Measurements from ENCODE around the gene MED15. TPM values are rescaled to one million over a fixed set of nuclear protein-coding genes. Genes with fewer than 3 reads are reported as not detected.

Gene MED15
- total RNA-seq, 2 donors from 2014 or later: 61.4 to 62.7 TPM

DNA sequence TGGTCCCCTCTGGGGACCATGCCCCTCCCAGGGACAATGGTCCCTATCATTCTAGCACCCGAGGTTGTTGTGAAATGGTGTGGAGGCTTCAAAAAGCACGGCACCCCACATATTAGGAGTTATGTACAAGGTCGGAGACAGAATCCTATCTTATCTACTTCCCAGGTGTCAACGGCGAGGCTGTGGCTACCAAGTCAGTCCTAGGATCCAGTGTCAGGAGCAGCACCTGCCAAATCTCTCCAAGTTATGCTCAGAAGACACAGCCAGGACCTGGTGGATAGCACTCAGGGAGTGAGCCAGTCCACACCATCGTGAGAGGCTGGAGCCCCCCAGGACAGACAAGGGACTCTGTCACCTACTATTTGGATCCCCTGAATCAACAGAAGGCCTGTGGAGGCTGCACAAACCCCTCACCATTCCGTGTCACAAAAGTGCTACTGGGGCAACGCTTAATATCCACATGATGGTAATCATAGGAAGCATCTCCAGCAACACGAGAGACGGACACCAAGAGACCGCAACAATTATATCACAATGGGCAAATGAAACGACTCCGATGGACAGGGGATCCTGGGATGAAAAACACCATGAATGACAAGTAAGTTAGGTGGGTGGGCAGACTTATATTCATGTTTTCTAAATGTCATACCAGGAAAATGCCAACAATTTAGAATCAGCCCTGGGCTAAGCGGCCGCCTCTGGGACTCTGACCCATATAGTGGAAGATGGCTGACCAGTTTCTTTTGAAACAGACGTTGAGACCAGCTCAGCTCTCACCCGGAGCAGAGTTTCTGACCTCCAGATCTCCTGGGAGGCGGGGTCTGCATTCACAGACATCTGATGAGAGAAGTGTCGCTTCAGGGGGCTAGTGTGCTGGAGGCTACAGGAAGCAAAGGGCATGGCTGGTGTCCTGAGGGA, 108.4 kb downstream of the MED15 start:
- Histone ChIP-seq H3K27ac (ENCODE audit: low read depth, low read length) (no peak overlapping the region), H3K27me3 (ENCODE audit: control insufficient read depth, insufficient read depth, low read length, poor library complexity, severe bottlenecking) (no peaks in the 10 kb centered on the region), H3K9me3 (ENCODE audit: control insufficient read depth, low read length) (no peaks in the 10 kb centered on the region), H3K4me1 (ENCODE audit: control insufficient read depth, insufficient read depth, low read length) (peaks cover 7% of the 10 kb centered on the region), H3K36me3 (ENCODE audit: control insufficient read depth, insufficient read depth, low read length) (no peaks in the 10 kb centered on the region), H3K4me3 (ENCODE audit: low read length) (no peak overlapping the region), H3K9ac (ENCODE audit: extremely low read depth, low read length, poor library complexity, severe bottlenecking) (no peak overlapping the region)
- 86 to 87% methylated on average over 15 to 19 of the region's 19 CpGs for WGBS, 2 experiments (ENCODE audit: insufficient coverage in 1 of 2, insufficient read length in 1 of 2)
- Mint-ChIP-seq H3K9me3 (no peaks in the 10 kb centered on the region), H3K36me3 (ENCODE audit: low read depth) (no peaks in the 10 kb centered on the region), H3K4me1 (peaks cover 5% of the 10 kb centered on the region), H3K27me3 (ENCODE audit: insufficient read depth) (no peaks in the 10 kb centered on the region), H3K4me3 (no peak overlapping the region), H3K27ac (no peak overlapping the region)
- no peak for DNase-seq
- TF ChIP-seq, protein P1, sequence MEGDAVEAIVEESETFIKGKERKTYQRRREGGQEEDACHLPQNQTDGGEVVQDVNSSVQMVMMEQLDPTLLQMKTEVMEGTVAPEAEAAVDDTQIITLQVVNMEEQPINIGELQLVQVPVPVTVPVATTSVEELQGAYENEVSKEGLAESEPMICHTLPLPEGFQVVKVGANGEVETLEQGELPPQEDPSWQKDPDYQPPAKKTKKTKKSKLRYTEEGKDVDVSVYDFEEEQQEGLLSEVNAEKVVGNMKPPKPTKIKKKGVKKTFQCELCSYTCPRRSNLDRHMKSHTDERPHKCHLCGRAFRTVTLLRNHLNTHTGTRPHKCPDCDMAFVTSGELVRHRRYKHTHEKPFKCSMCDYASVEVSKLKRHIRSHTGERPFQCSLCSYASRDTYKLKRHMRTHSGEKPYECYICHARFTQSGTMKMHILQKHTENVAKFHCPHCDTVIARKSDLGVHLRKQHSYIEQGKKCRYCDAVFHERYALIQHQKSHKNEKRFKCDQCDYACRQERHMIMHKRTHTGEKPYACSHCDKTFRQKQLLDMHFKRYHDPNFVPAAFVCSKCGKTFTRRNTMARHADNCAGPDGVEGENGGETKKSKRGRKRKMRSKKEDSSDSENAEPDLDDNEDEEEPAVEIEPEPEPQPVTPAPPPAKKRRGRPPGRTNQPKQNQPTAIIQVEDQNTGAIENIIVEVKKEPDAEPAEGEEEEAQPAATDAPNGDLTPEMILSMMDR (conservative IDR thresholded peaks at IDR 0.05): no peak

DNA sequence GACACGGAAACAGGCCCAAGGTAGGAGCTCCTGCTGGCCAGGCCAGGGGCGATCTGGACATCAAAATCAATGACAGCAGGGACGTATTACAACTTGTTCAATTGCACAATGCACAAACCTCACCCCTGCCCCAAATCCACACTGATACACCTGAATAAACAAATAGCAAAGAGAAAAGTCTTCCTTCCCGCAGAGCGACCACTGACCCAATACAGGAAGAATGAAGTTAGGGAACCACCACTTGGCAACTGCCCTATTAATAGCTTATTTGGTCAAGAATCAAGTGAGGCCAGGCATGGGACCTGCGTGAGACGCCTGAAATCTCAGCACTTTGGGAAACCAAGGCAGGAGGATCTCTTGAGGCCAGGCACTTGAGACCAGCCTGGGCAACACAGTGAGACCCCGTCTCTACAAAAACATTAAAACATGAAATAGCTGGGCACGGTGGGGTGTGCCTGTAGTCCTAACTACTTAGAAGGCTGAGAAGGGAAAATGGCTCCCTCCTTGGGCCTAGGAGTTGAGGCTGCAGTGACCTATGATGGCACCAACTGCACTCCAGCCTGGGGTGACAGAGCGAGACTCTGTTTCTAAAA, 109.1 kb downstream of the MED15 start:
- Histone ChIP-seq H3K27me3 (ENCODE audit: control insufficient read depth, insufficient read depth, low read length, poor library complexity, severe bottlenecking) (no peaks in the 10 kb centered on the region), H3K36me3 (ENCODE audit: control insufficient read depth, insufficient read depth, low read length) (no peaks in the 10 kb centered on the region), H3K27ac (ENCODE audit: low read depth, low read length) (no peak overlapping the region), H3K4me3 (ENCODE audit: low read length) (no peak overlapping the region), H3K4me1 (ENCODE audit: control insufficient read depth, insufficient read depth, low read length) (peaks cover 7% of the 10 kb centered on the region), H3K9me3 (ENCODE audit: control insufficient read depth, low read length) (no peaks in the 10 kb centered on the region), H3K9ac (ENCODE audit: extremely low read depth, low read length, poor library complexity, severe bottlenecking) (no peak overlapping the region)
- no peak for DNase-seq
- H3K4me3 Mint-ChIP-seq: no peak overlapping the region
- TF ChIP-seq, protein P1 (conservative IDR thresholded peaks at IDR 0.05): no peak
- H3K27ac Mint-ChIP-seq: no peak overlapping the region
- WGBS, 2 experiments (ENCODE audit: insufficient coverage in 1 of 2, insufficient read length in 1 of 2): 87 to 91% methylated on average over 9 to 10 of the region's 10 CpGs
- H3K36me3 Mint-ChIP-seq (ENCODE audit: low read depth): no peaks in the 10 kb centered on the region
- H3K9me3 Mint-ChIP-seq: no peaks in the 10 kb centered on the region
- H3K4me1 Mint-ChIP-seq: peaks cover 5% of the 10 kb centered on the region
- no peaks in the 10 kb centered on the region for H3K27me3 Mint-ChIP-seq (ENCODE audit: insufficient read depth)

DNA sequence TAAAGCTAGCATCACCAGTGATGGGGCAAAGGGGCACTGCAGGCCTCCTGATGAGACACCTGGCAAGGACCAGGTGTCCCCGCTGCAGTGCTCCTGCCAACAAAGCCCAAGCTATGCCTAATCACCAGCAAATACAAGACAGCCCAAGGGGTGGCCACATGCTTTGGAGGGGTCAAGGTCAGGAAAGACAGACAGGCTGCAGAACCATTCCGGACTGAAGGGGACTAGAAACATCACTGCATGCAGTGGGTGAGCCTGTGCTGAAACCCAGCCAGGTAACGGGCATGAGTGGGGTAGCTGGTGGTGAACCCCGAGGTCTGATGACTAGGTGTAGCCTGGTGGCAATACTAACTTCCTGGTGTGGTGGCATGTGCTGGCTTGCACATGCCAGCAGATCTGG, 111.1 kb downstream of the MED15 start:
- H3K27ac Mint-ChIP-seq: no peak overlapping the region
- DNase-seq: no peak
- H3K9ac ChIP-seq (ENCODE audit: extremely low read depth, low read length, poor library complexity, severe bottlenecking): no peak overlapping the region
- H3K4me3 Mint-ChIP-seq: no peak overlapping the region
- H3K27me3 Mint-ChIP-seq (ENCODE audit: insufficient read depth): no peaks in the 10 kb centered on the region
- no peaks in the 10 kb centered on the region for H3K27me3 ChIP-seq (ENCODE audit: control insufficient read depth, insufficient read depth, low read length, poor library complexity, severe bottlenecking)
- H3K27ac ChIP-seq (ENCODE audit: low read depth, low read length): no peak overlapping the region
- H3K36me3 ChIP-seq (ENCODE audit: control insufficient read depth, insufficient read depth, low read length): no peaks in the 10 kb centered on the region
- TF ChIP-seq, protein P1 (conservative IDR thresholded peaks at IDR 0.05): no peak
- 80 to 89% methylated on average over 1 to 4 of the region's 4 CpGs for WGBS, 2 experiments (ENCODE audit: insufficient coverage in 1 of 2, insufficient read length in 1 of 2)
- H3K9me3 Mint-ChIP-seq: no peaks in the 10 kb centered on the region
- H3K9me3 ChIP-seq (ENCODE audit: control insufficient read depth, low read length): no peaks in the 10 kb centered on the region
- H3K4me1 Mint-ChIP-seq: peaks cover 5% of the 10 kb centered on the region
- no peak overlapping the region for H3K4me3 ChIP-seq (ENCODE audit: low read length)
- H3K36me3 Mint-ChIP-seq (ENCODE audit: low read depth): no peaks in the 10 kb centered on the region
- peaks cover 7% of the 10 kb centered on the region for H3K4me1 ChIP-seq (ENCODE audit: control insufficient read depth, insufficient read depth, low read length)

Measured in endodermal cell (in vitro differentiated cells).